ENCODE data around the gene KCTD2. TPM values are rescaled to one million over a fixed set of nuclear protein-coding genes. Genes with fewer than 3 reads are reported as not detected.

KCTD2 gene
- total and polyA plus RNA-seq, 2 of the 13 experiments (the other 11 are each of a cell fraction or from before 2014, with no cell fraction given), result 28.3 to 32.6 TPM

- peak; percentile 93 for TF ChIP-seq ZNF503 (CRISPR knock-in tag; IDR thresholded peaks at IDR 0.05)
- peak; percentile 100 for TF ChIP-seq YEATS4 (CRISPR knock-in tag; IDR thresholded peaks at IDR 0.05; ENCODE audit: borderline replicate concordance)
- peak in 1 of 2 experiments; percentile 74; a peak in 2 of 4 replicates for TF ChIP-seq REST (IDR thresholded peaks at IDR 0.05; ENCODE audit: borderline replicate concordance in 1 of 2, low read depth in 1 of 2, low read length in 2 of 2)
- TF ChIP-seq ZNF766 (CRISPR knock-in tag; IDR thresholded peaks at IDR 0.05; ENCODE audit: borderline replicate concordance), result peak; percentile 96
- peak; percentile 79; the same call in 1 of the 2 replicates for TF ChIP-seq ZNF546 (CRISPR knock-in tag; conservative IDR thresholded peaks at IDR 0.05)
- peak; percentile 89 for TF ChIP-seq ATF7-NPFF (CRISPR knock-in tag; IDR thresholded peaks at IDR 0.05; ENCODE audit: low read depth)
- TF ChIP-seq ZNF710 (CRISPR knock-in tag; IDR thresholded peaks at IDR 0.05; ENCODE audit: borderline replicate concordance), result peak; percentile 95; the same call in 1 of the 2 replicates
- TF ChIP-seq TARDBP (CRISPR knock-in tag; IDR thresholded peaks at IDR 0.05), result peak; percentile 93
- peak; percentile 93 for TF ChIP-seq ZNF746 (CRISPR knock-in tag; IDR thresholded peaks at IDR 0.05)
- TF ChIP-seq ZNF770 (CRISPR knock-in tag; IDR thresholded peaks at IDR 0.05), result peak; percentile 83
- TF ChIP-seq ZNF24 (IDR thresholded peaks at IDR 0.05), result peak; percentile 66; the same call in 1 of the 2 replicates
- TF ChIP-seq ZBTB33 (CRISPR knock-in tag; IDR thresholded peaks at IDR 0.05), result peak; percentile 72; the same call in 1 of the 2 replicates
- TF ChIP-seq KLF16 (CRISPR knock-in tag; IDR thresholded peaks at IDR 0.05), result peak in 1 of 2 experiments; percentile 100; a peak in 3 of 4 replicates
- TF ChIP-seq ZNF543 (CRISPR knock-in tag; IDR thresholded peaks at IDR 0.05), result peak; percentile 98
- peak; percentile 98 for TF ChIP-seq ZNF556 (CRISPR knock-in tag; IDR thresholded peaks at IDR 0.05; ENCODE audit: borderline replicate concordance)
Observed at GRCh38 chr17:75012346-75013091, 34.5 kb upstream of the KCTD2 start, which contains the start of gene MRPL58 (continued).

Data from HepG2 (cell line).